GM23338 (cell line): ENCODE results near the gene ATAD2B. TPM values are rescaled to one million over a fixed set of nuclear protein-coding genes. Genes with fewer than 3 reads are reported as not detected.

ENCODE experiments used
- ATAC-seq: fragments of 200-7000 bp; cut with Tn5 transposase; 3 replicates; pipeline ENCODE4 v1.9.1; 2020
- DNase-seq: peaks from one replicate; pipeline ENCODE4 v3.0.0-alpha.2; 2015; ENCODE audit warnings: low spot score
- H2AFZ ChIP-seq: fragments of 200-600 bp; sonication (generic); 2 replicates; pipeline ENCODE4 v1.8.0; 2016; ENCODE audit warnings: antibody characterized with exemption, mild to moderate bottlenecking, moderate library complexity
- H3F3A ChIP-seq: fragments of 200-600 bp; sonication (generic); replicated peaks from 2 replicates; pipeline ENCODE4 v1.8.0; 2017; ENCODE audit warnings: antibody characterized with exemption, mixed run types, low read depth
- H3K27ac ChIP-seq: fragments of 200-600 bp; sonication (generic); 2 replicates; pipeline ENCODE4 v1.6.1; 2016; ENCODE audit warnings: low read depth
- H3K27me3 ChIP-seq: fragments of 200-600 bp; sonication (generic); 2 replicates; pipeline ENCODE4 v1.8.0; 2016; ENCODE audit warnings: mild to moderate bottlenecking, mixed run types, moderate library complexity; ENCODE audit not compliant: insufficient read depth
- H3K36me3 ChIP-seq: fragments of 200-600 bp; sonication (generic); 2 replicates; pipeline ENCODE4 v1.8.0; 2016; ENCODE audit warnings: mild to moderate bottlenecking; ENCODE audit not compliant: insufficient read depth
- H3K4me1 ChIP-seq: fragments of 200-600 bp; sonication (generic); 2 replicates; pipeline ENCODE4 v1.8.0; 2016; ENCODE audit warnings: mild to moderate bottlenecking, moderate library complexity; ENCODE audit not compliant: insufficient read depth
- H3K4me2 ChIP-seq: fragments of 200-600 bp; sonication (generic); 2 replicates; pipeline ENCODE4 v1.7.1; 2017; ENCODE audit warnings: mixed run types
- H3K4me3 ChIP-seq: fragments of 200-600 bp; sonication (generic); 2 replicates; pipeline ENCODE4 v1.6.1; 2016; ENCODE audit warnings: mixed run types
- H3K79me2 ChIP-seq: fragments of 200-600 bp; sonication (generic); replicated peaks from 2 replicates; pipeline ENCODE4 v1.8.0; 2017; ENCODE audit warnings: mild to moderate bottlenecking; ENCODE audit not compliant: insufficient read depth
- H3K9me2 ChIP-seq: fragments of 200-600 bp; sonication (generic); 2 replicates; pipeline ENCODE4 v1.8.0; 2017; ENCODE audit not compliant: insufficient read depth
- H4K20me1 ChIP-seq: fragments of 200-600 bp; sonication (generic); replicated peaks from 2 replicates; pipeline ENCODE4 v1.8.0; 2017; ENCODE audit warnings: mild to moderate bottlenecking; ENCODE audit not compliant: insufficient read depth
- H3K27ac Mint-ChIP-seq: 2 replicates; pipeline ENCODE4 v1.8.0; 2020; ENCODE audit warnings: inconsistent platforms, mild to moderate bottlenecking, moderate library complexity, mixed read lengths
- H3K27me3 Mint-ChIP-seq: 3 replicates; pipeline ENCODE4 v1.8.0; 2022; ENCODE audit warnings: low read depth, mild to moderate bottlenecking, moderate library complexity, mixed read lengths, inconsistent platforms; ENCODE audit not compliant: insufficient read depth, poor library complexity
- H3K36me3 Mint-ChIP-seq: 3 replicates; pipeline ENCODE4 v1.8.0; 2021; ENCODE audit warnings: low read depth, mild to moderate bottlenecking, inconsistent platforms, moderate library complexity, mixed read lengths
- H3K4me1 Mint-ChIP-seq: 3 replicates; pipeline ENCODE4 v1.8.0; 2020; ENCODE audit warnings: mild to moderate bottlenecking, inconsistent platforms, mixed read lengths
- H3K4me3 Mint-ChIP-seq: 3 replicates; pipeline ENCODE4 v1.8.0; 2021; ENCODE audit warnings: moderate library complexity, mild to moderate bottlenecking, inconsistent platforms, mixed read lengths
- H3K9me3 Mint-ChIP-seq: 3 replicates; pipeline ENCODE4 v1.8.0; 2020; ENCODE audit warnings: moderate library complexity, mild to moderate bottlenecking, inconsistent platforms, mixed read lengths
- CREB1 ChIP-seq: fragments of 250-450 bp; sonication (Bioruptor Pico); IDR thresholded peaks from 2 replicates; pipeline ENCODE4 v1.5.0; 2020; ENCODE audit warnings: low read depth, mild to moderate bottlenecking, moderate library complexity
- EZH2 ChIP-seq: fragments of 200-600 bp; sonication (generic); IDR thresholded peaks from one replicate; pipeline ENCODE4 v1.8.0; 2017; ENCODE audit warnings: antibody characterized with exemption, mild to moderate bottlenecking, low read depth; ENCODE audit not compliant: unreplicated experiment
- EZH2phosphoT487 ChIP-seq: fragments of 200-600 bp; sonication (generic); IDR thresholded peaks from one replicate; pipeline ENCODE4 v1.8.1; 2018; ENCODE audit warnings: antibody characterized with exemption; ENCODE audit not compliant: unreplicated experiment
- JUNB ChIP-seq: IDR thresholded peaks from one replicate; pipeline ENCODE4 v1.6.1; 2016; ENCODE audit warnings: antibody characterized with exemption; ENCODE audit not compliant: unreplicated experiment
- NANOG ChIP-seq: IDR thresholded peaks from 2 replicates; pipeline ENCODE4 v1.6.1; 2016; ENCODE audit warnings: antibody characterized with exemption, borderline replicate concordance
- POLR2AphosphoS5 ChIP-seq: IDR thresholded peaks from 2 replicates; pipeline ENCODE4 v1.6.1; 2016; ENCODE audit warnings: antibody characterized with exemption, low read depth
- STAT1 ChIP-seq: IDR thresholded peaks from one replicate; pipeline ENCODE4 v1.6.1; 2016; ENCODE audit warnings: antibody characterized with exemption; ENCODE audit not compliant: unreplicated experiment
- ZNF114 ChIP-seq: fragments of 250-450 bp; sonication (Bioruptor Pico); IDR thresholded peaks from 2 replicates; pipeline ENCODE4 v1.5.0; 2020; ENCODE audit warnings: mild to moderate bottlenecking, moderate library complexity
- ZNF331 ChIP-seq: fragments of 250-450 bp; sonication (Bioruptor Pico); IDR thresholded peaks from 2 replicates; pipeline ENCODE4 v1.5.0; 2020; ENCODE audit warnings: low read depth, mild to moderate bottlenecking, moderate library complexity
- polyA plus RNA-seq: library from polyadenylated mRNA; unstranded; fragments of >200 nt; fragmentation: Nextera tagmentation; extraction: Ambion mirVana; gene quantifications from 2 replicates; pipeline ENCODE4 v1.2.1, GENCODE V29; 2016
- total RNA-seq: library from RNA; depleted of rRNA; stranded (reverse); fragments of >200 nt; shearing (Covaris generic); gene quantifications from 2 replicates; pipeline ENCODE4 v1.2.3, GENCODE V29; 2014
- TF ChIP-seq, protein P1 (sequence below), 2 experiments: fragments of 200-600 bp in 1 of 2; sonication (generic) in 1 of 2; conservative IDR thresholded peaks; 2 replicates each; pipeline versions ENCODE4 v1.5.1 to v1.6.1; 2016 to 2017; ENCODE audit warnings: antibody characterized with exemption in 2 of 2, low read depth in 2 of 2, mild to moderate bottlenecking in 2 of 2, moderate library complexity in 1 of 2
- TF ChIP-seq, protein P2 (sequence below): IDR thresholded peaks from one replicate; pipeline ENCODE4 v1.6.1; 2018; ENCODE audit warnings: antibody characterized with exemption; ENCODE audit not compliant: unreplicated experiment
- TF ChIP-seq, protein P3 (sequence below): fragments of 250-450 bp; sonication (Bioruptor Pico); IDR thresholded peaks from 2 replicates; pipeline ENCODE4 v1.5.0; 2020; ENCODE audit warnings: mild to moderate bottlenecking, moderate library complexity
- TF ChIP-seq, protein P4 (sequence below): IDR thresholded peaks from 2 replicates; pipeline ENCODE4 v1.6.1; 2016; ENCODE audit warnings: antibody characterized with exemption

The ATAD2B gene
- total and polyA plus RNA-seq, 2 experiments from 2014 or later: 12.4 to 19.3 TPM

GRCh38 chr2:23940718-23941620 lies 14.0 kb upstream of the ATAD2B start:
- H3K4me3 ChIP-seq: peak overlapping the region; percentile 72
- peaks cover 52% of the 10 kb centered on the region for H3K79me2 ChIP-seq
- H3K4me2 ChIP-seq: peak overlapping the region; percentile 92
- peaks cover 10% of the 10 kb centered on the region; the same call in 2 of the 3 replicates for H3K36me3 Mint-ChIP-seq
- peak overlapping the region; percentile 86 for H3K4me3 Mint-ChIP-seq
- no peaks in the 10 kb centered on the region; the same call in 2 of the 3 replicates for H3K9me3 Mint-ChIP-seq
- H3K27ac Mint-ChIP-seq: peak overlapping the region; percentile 49
- TF ChIP-seq STAT1: no peak
- TF ChIP-seq, protein P1, sequence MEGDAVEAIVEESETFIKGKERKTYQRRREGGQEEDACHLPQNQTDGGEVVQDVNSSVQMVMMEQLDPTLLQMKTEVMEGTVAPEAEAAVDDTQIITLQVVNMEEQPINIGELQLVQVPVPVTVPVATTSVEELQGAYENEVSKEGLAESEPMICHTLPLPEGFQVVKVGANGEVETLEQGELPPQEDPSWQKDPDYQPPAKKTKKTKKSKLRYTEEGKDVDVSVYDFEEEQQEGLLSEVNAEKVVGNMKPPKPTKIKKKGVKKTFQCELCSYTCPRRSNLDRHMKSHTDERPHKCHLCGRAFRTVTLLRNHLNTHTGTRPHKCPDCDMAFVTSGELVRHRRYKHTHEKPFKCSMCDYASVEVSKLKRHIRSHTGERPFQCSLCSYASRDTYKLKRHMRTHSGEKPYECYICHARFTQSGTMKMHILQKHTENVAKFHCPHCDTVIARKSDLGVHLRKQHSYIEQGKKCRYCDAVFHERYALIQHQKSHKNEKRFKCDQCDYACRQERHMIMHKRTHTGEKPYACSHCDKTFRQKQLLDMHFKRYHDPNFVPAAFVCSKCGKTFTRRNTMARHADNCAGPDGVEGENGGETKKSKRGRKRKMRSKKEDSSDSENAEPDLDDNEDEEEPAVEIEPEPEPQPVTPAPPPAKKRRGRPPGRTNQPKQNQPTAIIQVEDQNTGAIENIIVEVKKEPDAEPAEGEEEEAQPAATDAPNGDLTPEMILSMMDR (conservative IDR thresholded peaks at IDR 0.05; ENCODE audit: low read depth in 2 of 2): no peak
- TF ChIP-seq ZNF114 (CRISPR knock-in tag): no peak
- no peak for TF ChIP-seq NANOG
- TF ChIP-seq CREB1 (CRISPR knock-in tag): no peak
- TF ChIP-seq, protein P2, sequence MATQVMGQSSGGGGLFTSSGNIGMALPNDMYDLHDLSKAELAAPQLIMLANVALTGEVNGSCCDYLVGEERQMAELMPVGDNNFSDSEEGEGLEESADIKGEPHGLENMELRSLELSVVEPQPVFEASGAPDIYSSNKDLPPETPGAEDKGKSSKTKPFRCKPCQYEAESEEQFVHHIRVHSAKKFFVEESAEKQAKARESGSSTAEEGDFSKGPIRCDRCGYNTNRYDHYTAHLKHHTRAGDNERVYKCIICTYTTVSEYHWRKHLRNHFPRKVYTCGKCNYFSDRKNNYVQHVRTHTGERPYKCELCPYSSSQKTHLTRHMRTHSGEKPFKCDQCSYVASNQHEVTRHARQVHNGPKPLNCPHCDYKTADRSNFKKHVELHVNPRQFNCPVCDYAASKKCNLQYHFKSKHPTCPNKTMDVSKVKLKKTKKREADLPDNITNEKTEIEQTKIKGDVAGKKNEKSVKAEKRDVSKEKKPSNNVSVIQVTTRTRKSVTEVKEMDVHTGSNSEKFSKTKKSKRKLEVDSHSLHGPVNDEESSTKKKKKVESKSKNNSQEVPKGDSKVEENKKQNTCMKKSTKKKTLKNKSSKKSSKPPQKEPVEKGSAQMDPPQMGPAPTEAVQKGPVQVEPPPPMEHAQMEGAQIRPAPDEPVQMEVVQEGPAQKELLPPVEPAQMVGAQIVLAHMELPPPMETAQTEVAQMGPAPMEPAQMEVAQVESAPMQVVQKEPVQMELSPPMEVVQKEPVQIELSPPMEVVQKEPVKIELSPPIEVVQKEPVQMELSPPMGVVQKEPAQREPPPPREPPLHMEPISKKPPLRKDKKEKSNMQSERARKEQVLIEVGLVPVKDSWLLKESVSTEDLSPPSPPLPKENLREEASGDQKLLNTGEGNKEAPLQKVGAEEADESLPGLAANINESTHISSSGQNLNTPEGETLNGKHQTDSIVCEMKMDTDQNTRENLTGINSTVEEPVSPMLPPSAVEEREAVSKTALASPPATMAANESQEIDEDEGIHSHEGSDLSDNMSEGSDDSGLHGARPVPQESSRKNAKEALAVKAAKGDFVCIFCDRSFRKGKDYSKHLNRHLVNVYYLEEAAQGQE: no peak
- TF ChIP-seq, protein P3, sequence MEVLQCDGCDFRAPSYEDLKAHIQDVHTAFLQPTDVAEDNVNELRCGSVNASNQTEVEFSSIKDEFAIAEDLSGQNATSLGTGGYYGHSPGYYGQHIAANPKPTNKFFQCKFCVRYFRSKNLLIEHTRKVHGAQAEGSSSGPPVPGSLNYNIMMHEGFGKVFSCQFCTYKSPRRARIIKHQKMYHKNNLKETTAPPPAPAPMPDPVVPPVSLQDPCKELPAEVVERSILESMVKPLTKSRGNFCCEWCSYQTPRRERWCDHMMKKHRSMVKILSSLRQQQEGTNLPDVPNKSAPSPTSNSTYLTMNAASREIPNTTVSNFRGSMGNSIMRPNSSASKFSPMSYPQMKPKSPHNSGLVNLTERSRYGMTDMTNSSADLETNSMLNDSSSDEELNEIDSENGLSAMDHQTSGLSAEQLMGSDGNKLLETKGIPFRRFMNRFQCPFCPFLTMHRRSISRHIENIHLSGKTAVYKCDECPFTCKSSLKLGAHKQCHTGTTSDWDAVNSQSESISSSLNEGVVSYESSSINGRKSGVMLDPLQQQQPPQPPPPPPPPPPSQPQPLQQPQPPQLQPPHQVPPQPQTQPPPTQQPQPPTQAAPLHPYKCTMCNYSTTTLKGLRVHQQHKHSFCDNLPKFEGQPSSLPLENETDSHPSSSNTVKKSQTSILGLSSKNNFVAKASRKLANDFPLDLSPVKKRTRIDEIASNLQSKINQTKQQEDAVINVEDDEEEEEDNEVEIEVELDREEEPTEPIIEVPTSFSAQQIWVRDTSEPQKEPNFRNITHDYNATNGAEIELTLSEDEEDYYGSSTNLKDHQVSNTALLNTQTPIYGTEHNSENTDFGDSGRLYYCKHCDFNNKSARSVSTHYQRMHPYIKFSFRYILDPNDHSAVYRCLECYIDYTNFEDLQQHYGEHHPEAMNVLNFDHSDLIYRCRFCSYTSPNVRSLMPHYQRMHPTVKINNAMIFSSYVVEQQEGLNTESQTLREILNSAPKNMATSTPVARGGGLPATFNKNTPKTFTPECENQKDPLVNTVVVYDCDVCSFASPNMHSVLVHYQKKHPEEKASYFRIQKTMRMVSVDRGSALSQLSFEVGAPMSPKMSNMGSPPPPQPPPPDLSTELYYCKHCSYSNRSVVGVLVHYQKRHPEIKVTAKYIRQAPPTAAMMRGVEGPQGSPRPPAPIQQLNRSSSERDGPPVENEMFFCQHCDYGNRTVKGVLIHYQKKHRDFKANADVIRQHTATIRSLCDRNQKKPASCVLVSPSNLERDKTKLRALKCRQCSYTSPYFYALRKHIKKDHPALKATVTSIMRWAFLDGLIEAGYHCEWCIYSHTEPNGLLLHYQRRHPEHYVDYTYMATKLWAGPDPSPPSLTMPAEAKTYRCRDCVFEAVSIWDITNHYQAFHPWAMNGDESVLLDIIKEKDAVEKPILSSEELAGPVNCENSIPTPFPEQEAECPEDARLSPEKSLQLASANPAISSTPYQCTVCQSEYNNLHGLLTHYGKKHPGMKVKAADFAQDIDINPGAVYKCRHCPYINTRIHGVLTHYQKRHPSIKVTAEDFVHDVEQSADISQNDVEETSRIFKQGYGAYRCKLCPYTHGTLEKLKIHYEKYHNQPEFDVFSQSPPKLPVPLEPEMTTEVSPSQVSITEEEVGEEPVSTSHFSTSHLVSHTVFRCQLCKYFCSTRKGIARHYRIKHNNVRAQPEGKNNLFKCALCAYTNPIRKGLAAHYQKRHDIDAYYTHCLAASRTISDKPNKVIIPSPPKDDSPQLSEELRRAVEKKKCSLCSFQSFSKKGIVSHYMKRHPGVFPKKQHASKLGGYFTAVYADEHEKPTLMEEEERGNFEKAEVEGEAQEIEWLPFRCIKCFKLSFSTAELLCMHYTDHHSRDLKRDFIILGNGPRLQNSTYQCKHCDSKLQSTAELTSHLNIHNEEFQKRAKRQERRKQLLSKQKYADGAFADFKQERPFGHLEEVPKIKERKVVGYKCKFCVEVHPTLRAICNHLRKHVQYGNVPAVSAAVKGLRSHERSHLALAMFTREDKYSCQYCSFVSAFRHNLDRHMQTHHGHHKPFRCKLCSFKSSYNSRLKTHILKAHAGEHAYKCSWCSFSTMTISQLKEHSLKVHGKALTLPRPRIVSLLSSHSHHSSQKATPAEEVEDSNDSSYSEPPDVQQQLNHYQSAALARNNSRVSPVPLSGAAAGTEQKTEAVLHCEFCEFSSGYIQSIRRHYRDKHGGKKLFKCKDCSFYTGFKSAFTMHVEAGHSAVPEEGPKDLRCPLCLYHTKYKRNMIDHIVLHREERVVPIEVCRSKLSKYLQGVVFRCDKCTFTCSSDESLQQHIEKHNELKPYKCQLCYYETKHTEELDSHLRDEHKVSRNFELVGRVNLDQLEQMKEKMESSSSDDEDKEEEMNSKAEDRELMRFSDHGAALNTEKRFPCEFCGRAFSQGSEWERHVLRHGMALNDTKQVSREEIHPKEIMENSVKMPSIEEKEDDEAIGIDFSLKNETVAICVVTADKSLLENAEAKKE: no peak
- TF ChIP-seq, protein P4, sequence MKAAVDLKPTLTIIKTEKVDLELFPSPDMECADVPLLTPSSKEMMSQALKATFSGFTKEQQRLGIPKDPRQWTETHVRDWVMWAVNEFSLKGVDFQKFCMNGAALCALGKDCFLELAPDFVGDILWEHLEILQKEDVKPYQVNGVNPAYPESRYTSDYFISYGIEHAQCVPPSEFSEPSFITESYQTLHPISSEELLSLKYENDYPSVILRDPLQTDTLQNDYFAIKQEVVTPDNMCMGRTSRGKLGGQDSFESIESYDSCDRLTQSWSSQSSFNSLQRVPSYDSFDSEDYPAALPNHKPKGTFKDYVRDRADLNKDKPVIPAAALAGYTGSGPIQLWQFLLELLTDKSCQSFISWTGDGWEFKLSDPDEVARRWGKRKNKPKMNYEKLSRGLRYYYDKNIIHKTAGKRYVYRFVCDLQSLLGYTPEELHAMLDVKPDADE: no peak
- TF ChIP-seq POLR2AphosphoS5: no peak
- TF ChIP-seq JUNB: no peak
- TF ChIP-seq ZNF331 (CRISPR knock-in tag): no peak
- no peak for TF ChIP-seq EZH2phosphoT487
- no peak for TF ChIP-seq EZH2
- DNase-seq: no peak
- ATAC-seq: no peak; the same call in 2 of the 3 replicates
- peaks cover 27% of the 10 kb centered on the region for H3K4me1 Mint-ChIP-seq
- H3K36me3 ChIP-seq: no peaks in the 10 kb centered on the region
- no peaks in the 10 kb centered on the region; the same call in 1 of the 2 replicates for H3K27me3 ChIP-seq
- H3F3A ChIP-seq: peaks cover 11% of the 10 kb centered on the region; the same call in 1 of the 2 replicates
- H3K4me1 ChIP-seq: peaks cover 16% of the 10 kb centered on the region
- peak overlapping the region; percentile 90; the same call in 1 of the 2 replicates for H2AFZ ChIP-seq
- peaks cover 3% of the 10 kb centered on the region; the same call in 1 of the 2 replicates for H4K20me1 ChIP-seq
- H3K27ac ChIP-seq: no peak overlapping the region
- peaks cover 11% of the 10 kb centered on the region for H3K27me3 Mint-ChIP-seq
- no peaks in the 10 kb centered on the region for H3K9me2 ChIP-seq
